Esophagus squamous epithelium (tissue), 5 donors: ENCODE results near the gene RERE. TPM values are rescaled to one million over a fixed set of nuclear protein-coding genes. Genes with fewer than 3 reads are reported as not detected.

ENCODE experiments used
- DNase-seq: peaks from one replicate; lab custom pipeline; 2025; lab: John Stamatoyannopoulos, UW
- H3K27ac ChIP-seq, 4 donors: fragments of 200-600 bp; sonication (generic); one replicate each; pipeline ENCODE4 v1.5.1; 2016 to 2019; ENCODE audit warnings: mild to moderate bottlenecking in 1 of 4
- H3K27me3 ChIP-seq, 4 donors: fragments of 200-600 bp; sonication (generic); 1 replicate in 3 of 4; 2 replicates in 1 of 4; pipeline versions ENCODE4 v1.5.1 to v1.6.0; 2017 to 2021; ENCODE audit warnings: antibody characterized with exemption in 1 of 4
- H3K36me3 ChIP-seq, 3 donors: fragments of 200-600 bp; sonication (generic); one replicate each; pipeline ENCODE4 v1.5.1; 2016 to 2019
- H3K4me1 ChIP-seq, 3 donors: fragments of 200-600 bp; sonication (generic); one replicate each; pipeline ENCODE4 v1.5.1; 2017 to 2019
- H3K4me3 ChIP-seq, 4 donors: fragments of 200-600 bp; sonication (generic); 1 replicate in 3 of 4; 2 replicates in 1 of 4; pipeline ENCODE4 v1.5.1; 2016 to 2019; ENCODE audit warnings: mild to moderate bottlenecking in 2 of 4, moderate library complexity in 1 of 4
- H3K9me3 ChIP-seq, 3 donors: fragments of 200-600 bp; sonication (generic); one replicate each; pipeline ENCODE4 v1.5.1; 2016 to 2019
- POLR2A ChIP-seq, 4 donors: fragments of 450-650 bp; IDR thresholded peaks; one replicate each; pipeline ENCODE4 v1.6.1; 2017; ENCODE audit warnings: antibody characterized with exemption in 4 of 4, mild to moderate bottlenecking in 4 of 4, moderate library complexity in 3 of 4
- WGBS, 2 donors: methylation state at CpG; one replicate each; pipeline ENCODE4 v1.1.5; 2018; 5-methylcytosine and 5-hydroxymethylcytosine counted together
- intact Hi-C: fragments of 100-400 bp; cut with DNase I; formaldehyde crosslinking; loops from one replicate; pipeline ENCODE4 v1.15.0; 2022
- total RNA-seq, 4 donors: library from RNA; depleted of rRNA; stranded (reverse); fragments of >200 nt; gene quantifications; one replicate each; pipeline ENCODE4 v1.1.0, GENCODE V29; 2016
- TF ChIP-seq, protein P1 (sequence below), 6 experiments: fragments of 450-650 bp in 4 of 6; fragments of 200-600 bp in 2 of 6; sonication (generic) in 2 of 6; IDR thresholded peaks; one replicate each; pipeline ENCODE4 v1.5.1; 2016 to 2019; ENCODE audit warnings: antibody characterized with exemption in 6 of 6, mild to moderate bottlenecking in 4 of 6, moderate library complexity in 4 of 6
- donor health status: DM: yes; HTN: yes; CAD: no.

RERE gene
- total RNA-seq, 4 donors from 2014 or later: 27.5 to 56.6 (median 32.1) TPM

DNA sequence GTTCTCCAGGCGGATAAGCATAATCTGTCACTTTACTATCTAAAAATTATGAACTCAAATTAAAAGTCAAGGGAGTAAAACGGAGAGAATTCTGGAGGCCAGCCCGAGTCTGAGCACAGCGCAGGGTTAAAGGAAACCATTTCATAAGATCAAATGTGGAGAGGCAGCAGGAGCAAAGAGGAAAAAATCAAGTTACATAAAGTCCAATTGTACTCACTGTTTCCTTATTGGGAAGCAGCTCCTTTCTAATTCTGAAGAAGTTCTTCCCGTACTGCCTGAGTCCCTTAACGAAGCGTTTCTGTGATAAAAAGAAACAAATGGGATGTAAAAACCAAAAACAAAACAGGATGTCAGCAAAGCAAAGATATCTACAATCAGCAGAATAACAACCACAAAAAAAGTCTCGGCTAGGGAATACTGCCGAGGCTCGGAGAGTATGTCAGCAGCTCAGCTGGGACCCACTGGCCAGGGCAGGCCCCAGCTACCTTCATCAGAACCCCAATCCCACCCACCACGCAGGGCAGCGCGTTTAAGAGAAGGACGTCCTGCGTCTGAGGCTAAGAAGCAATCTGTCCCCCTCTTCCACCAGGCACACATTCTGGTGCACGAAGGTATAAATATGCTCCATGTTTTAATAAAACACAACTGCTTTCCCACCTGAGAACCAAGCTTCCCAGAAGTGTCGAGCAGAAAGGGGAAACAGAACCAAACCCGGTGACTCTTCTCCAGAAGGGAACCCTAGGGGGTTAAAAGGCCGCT is 394.8 kb downstream of the RERE start:
- H3K4me1 ChIP-seq: peaks cover 34 to 75% (median 45%) of the 10 kb centered on the region in 3 donors
- TF ChIP-seq, protein P1, sequence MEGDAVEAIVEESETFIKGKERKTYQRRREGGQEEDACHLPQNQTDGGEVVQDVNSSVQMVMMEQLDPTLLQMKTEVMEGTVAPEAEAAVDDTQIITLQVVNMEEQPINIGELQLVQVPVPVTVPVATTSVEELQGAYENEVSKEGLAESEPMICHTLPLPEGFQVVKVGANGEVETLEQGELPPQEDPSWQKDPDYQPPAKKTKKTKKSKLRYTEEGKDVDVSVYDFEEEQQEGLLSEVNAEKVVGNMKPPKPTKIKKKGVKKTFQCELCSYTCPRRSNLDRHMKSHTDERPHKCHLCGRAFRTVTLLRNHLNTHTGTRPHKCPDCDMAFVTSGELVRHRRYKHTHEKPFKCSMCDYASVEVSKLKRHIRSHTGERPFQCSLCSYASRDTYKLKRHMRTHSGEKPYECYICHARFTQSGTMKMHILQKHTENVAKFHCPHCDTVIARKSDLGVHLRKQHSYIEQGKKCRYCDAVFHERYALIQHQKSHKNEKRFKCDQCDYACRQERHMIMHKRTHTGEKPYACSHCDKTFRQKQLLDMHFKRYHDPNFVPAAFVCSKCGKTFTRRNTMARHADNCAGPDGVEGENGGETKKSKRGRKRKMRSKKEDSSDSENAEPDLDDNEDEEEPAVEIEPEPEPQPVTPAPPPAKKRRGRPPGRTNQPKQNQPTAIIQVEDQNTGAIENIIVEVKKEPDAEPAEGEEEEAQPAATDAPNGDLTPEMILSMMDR (IDR thresholded peaks at IDR 0.05): no peak
- peak in 2 of 4 donors; percentile 9 to 17 for TF ChIP-seq POLR2A (IDR thresholded peaks at IDR 0.05)
- peak overlapping the region; percentile 83 to 96 (median 92) for H3K4me3 ChIP-seq
- no peak for DNase-seq
- peak overlapping the region; percentile 98 to 100 (median 100) for H3K27ac ChIP-seq
- no peaks in the 10 kb centered on the region for H3K27me3 ChIP-seq
- H3K9me3 ChIP-seq: no peaks in the 10 kb centered on the region
- H3K36me3 ChIP-seq: peaks cover 0 to 31% (median 3%) of the 10 kb centered on the region in 3 donors
- WGBS, 2 donors: 1 to 2% methylated on average over 16 to 19 of the region's 19 CpGs
- intact Hi-C loops: no loop called here

DNA sequence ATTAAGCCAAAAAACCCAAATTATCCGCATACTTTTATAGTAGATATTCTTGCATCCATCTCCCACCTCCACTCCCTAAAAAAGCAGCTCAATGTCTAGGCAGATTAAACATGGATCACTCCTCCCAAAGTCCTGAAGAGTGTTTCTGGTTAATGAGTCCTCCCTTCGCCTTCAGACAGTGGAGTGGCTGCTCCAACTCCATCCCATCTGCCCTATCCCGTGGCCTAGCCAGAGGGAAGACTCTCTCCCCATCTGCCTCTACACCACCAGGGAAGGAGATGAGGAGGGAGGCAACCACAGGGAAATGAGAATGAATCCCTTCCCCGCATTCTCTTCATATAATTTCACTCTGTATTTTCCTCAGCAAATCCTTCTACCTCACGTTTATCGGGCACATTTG is 395.7 kb downstream of the RERE start:
- 33 to 40% methylated on average over 6 of the region's 6 CpGs for WGBS, 2 donors
- H3K27me3 ChIP-seq: no peaks in the 10 kb centered on the region
- no peak for TF ChIP-seq POLR2A (IDR thresholded peaks at IDR 0.05)
- TF ChIP-seq, protein P1 (IDR thresholded peaks at IDR 0.05): no peak
- H3K27ac ChIP-seq: peak overlapping the region; percentile 98 to 100 (median 100)
- peaks cover 0 to 34% (median 3%) of the 10 kb centered on the region in 3 donors for H3K36me3 ChIP-seq
- DNase-seq: no peak
- H3K4me1 ChIP-seq: peaks cover 40 to 80% (median 53%) of the 10 kb centered on the region in 3 donors
- intact Hi-C loops: no loop called here
- H3K4me3 ChIP-seq: peak overlapping the region; percentile 83 to 96 (median 92)
- no peaks in the 10 kb centered on the region for H3K9me3 ChIP-seq

- no peak for TF ChIP-seq POLR2A (IDR thresholded peaks at IDR 0.05)
- TF ChIP-seq, protein P1 (IDR thresholded peaks at IDR 0.05): no peak
- Histone ChIP-seq H3K4me3 (peak overlapping the region in 3 of 4 donors; percentile 83 to 96 (median 95)), H3K4me1 (peaks cover 38 to 86% (median 53%) of the 10 kb centered on the region in 3 donors), H3K27me3 (no peaks in the 10 kb centered on the region), H3K27ac (peak overlapping the region in 3 of 4 donors; percentile 98 to 100 (median 100)), H3K9me3 (no peaks in the 10 kb centered on the region), H3K36me3 (peaks cover 0 to 47% (median 3%) of the 10 kb centered on the region in 3 donors)
- DNase-seq: no peak
- intact Hi-C loops: no loop called here
These were observed 397.1 kb downstream of the RERE start for GRCh38 chr1:8420318-8420717.

DNA sequence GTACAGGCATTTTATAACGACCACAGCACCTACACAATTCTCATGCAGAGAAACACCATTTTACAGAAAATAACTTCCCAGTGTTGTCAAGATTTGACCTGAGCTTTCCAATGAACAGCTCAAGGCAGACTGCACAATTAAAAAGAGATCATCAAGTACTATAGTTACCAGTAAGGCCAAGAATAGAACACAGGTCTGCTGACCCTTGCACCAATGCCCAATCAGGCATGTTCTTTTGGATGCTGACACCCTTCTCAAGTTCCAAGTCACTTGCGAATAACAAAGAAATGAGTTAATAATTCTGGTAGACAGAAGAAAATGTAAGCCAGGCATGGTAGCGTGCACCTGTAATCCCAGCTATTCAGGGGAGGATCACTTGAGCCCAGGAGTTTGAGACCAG is 397.6 kb downstream of the RERE start:
- Histone ChIP-seq H3K27me3 (no peaks in the 10 kb centered on the region), H3K27ac (peak overlapping the region in 3 of 4 donors; percentile 98 to 100 (median 100)), H3K36me3 (peaks cover 0 to 50% (median 3%) of the 10 kb centered on the region in 3 donors), H3K9me3 (no peaks in the 10 kb centered on the region), H3K4me1 (peaks cover 34 to 86% (median 48%) of the 10 kb centered on the region in 3 donors), H3K4me3 (peak overlapping the region in 3 of 4 donors; percentile 83 to 96 (median 95))
- 68 to 72% methylated on average over 3 of the region's 3 CpGs for WGBS, 2 donors
- TF ChIP-seq, protein P1 (IDR thresholded peaks at IDR 0.05): no peak
- TF ChIP-seq POLR2A (IDR thresholded peaks at IDR 0.05): no peak
- DNase-seq: no peak
- intact Hi-C loops: no loop called here

DNA sequence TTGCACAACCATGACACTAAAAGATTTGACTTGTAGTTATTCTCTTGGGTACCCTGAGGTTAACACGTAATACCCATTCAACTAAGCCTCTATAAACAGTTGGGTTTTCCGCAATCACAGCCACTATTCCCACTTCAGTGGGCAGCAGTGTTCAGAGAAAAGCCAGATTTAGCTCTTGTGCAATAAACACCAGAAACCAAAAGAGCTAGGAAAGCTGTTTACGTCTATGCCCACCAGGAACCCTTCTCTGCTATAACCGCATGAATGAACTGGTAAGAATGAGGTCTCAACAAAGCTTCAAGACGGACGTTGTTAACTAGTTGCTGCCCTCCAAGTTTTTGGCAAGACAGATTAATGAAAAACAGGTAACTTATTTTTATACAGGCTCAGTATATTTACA is 398.3 kb downstream of the RERE start:
- Histone ChIP-seq H3K27ac (peak overlapping the region in 3 of 4 donors; percentile 98 to 100 (median 100)), H3K4me3 (peak overlapping the region in 2 of 4 donors; percentile 83 to 96), H3K36me3 (peaks cover 0 to 56% (median 3%) of the 10 kb centered on the region in 3 donors), H3K27me3 (no peaks in the 10 kb centered on the region), H3K4me1 (peaks cover 27 to 86% (median 44%) of the 10 kb centered on the region in 3 donors), H3K9me3 (no peaks in the 10 kb centered on the region)
- TF ChIP-seq, protein P1 (IDR thresholded peaks at IDR 0.05): no peak
- no peak for TF ChIP-seq POLR2A (IDR thresholded peaks at IDR 0.05)
- 63 to 71% methylated on average over 6 of the region's 6 CpGs for WGBS, 2 donors
- intact Hi-C loops: no loop called here
- no peak for DNase-seq
